Endodermal cell (in vitro differentiated cells): ENCODE measurements around the gene ANKZF1. TPM values are rescaled to one million over a fixed set of nuclear protein-coding genes. Genes with fewer than 3 reads are reported as not detected.

Source experiments
- DNase-seq: peaks from one replicate; pipeline ENCODE4 v3.0.0-alpha.2; 2017
- H3K27ac ChIP-seq: 2 replicates; pipeline ENCODE4 v1.5.1; 2013; ENCODE audit warnings: mild to moderate bottlenecking, low read depth, low read length, moderate library complexity
- H3K27me3 ChIP-seq: 2 replicates; pipeline ENCODE4 v1.6.1; 2013; ENCODE audit warnings: mild to moderate bottlenecking, low read length, moderate library complexity; ENCODE audit not compliant: insufficient read depth, control insufficient read depth, poor library complexity, severe bottlenecking
- H3K36me3 ChIP-seq: 2 replicates; pipeline ENCODE4 v1.7.0; 2013; ENCODE audit warnings: mild to moderate bottlenecking, low read length, moderate library complexity; ENCODE audit not compliant: control insufficient read depth, insufficient read depth
- H3K4me1 ChIP-seq: one replicate; pipeline ENCODE4 v1.7.0; 2013; ENCODE audit warnings: low read length; ENCODE audit not compliant: control insufficient read depth, insufficient read depth
- H3K4me3 ChIP-seq: 2 replicates; pipeline ENCODE4 v1.5.1; 2013; ENCODE audit warnings: mild to moderate bottlenecking, low read length, moderate library complexity
- H3K9ac ChIP-seq: 2 replicates; pipeline ENCODE4 v1.6.1; 2013; ENCODE audit warnings: mild to moderate bottlenecking, low read length, moderate library complexity; ENCODE audit not compliant: poor library complexity, severe bottlenecking; ENCODE audit errors: extremely low read depth
- H3K9me3 ChIP-seq: 2 replicates; pipeline ENCODE4 v1.6.1; 2013; ENCODE audit warnings: mild to moderate bottlenecking, low read length, moderate library complexity; ENCODE audit not compliant: control insufficient read depth
- H3K27ac Mint-ChIP-seq: 2 replicates; pipeline ENCODE4 v1.8.0; 2020; ENCODE audit warnings: mixed read lengths
- H3K27me3 Mint-ChIP-seq: 2 replicates; pipeline ENCODE4 v1.8.0; 2021; ENCODE audit warnings: mild to moderate bottlenecking, mixed read lengths; ENCODE audit not compliant: insufficient read depth
- H3K36me3 Mint-ChIP-seq: 2 replicates; pipeline ENCODE4 v1.8.0; 2020; ENCODE audit warnings: low read depth, mixed read lengths
- H3K4me1 Mint-ChIP-seq: 2 replicates; pipeline ENCODE4 v1.8.0; 2020; ENCODE audit warnings: mixed read lengths
- H3K4me3 Mint-ChIP-seq: 2 replicates; pipeline ENCODE4 v1.8.0; 2020; ENCODE audit warnings: mild to moderate bottlenecking, moderate library complexity, mixed read lengths
- H3K9me3 Mint-ChIP-seq: 2 replicates; pipeline ENCODE4 v1.8.0; 2020; ENCODE audit warnings: mild to moderate bottlenecking, mixed read lengths
- CTCF ChIP-seq: fragments of 200-600 bp; sonication (generic); conservative IDR thresholded peaks from 2 replicates; pipeline ENCODE4 v1.5.0; 2021; ENCODE audit warnings: antibody characterized with exemption, mild to moderate bottlenecking
- WGBS, 2 experiments: methylation state at CpG; one replicate each; pipeline versions ENCODE4 v1.1.5 to v1.1.7; 2013; ENCODE audit warnings: missing lambda C conversion rate in 2 of 2, mixed read lengths in 1 of 2; ENCODE audit not compliant: insufficient coverage in 1 of 2, insufficient read length in 1 of 2; 5-methylcytosine and 5-hydroxymethylcytosine counted together
- long read RNA-seq, 4 experiments: library from polyadenylated mRNA in 2 of 4; library from RNA in 1 of 4; library from capped mRNA in 1 of 4; stranded (forward) in 3 of 4; unstranded in 1 of 4; transcript quantifications; one replicate each; pipeline ENCODE4 v2.0.0, GENCODE V29; 2020 to 2021; ENCODE audit warnings: inconsistent platforms in 1 of 4
- polyA plus RNA-seq, 2 experiments: library from polyadenylated mRNA; stranded (reverse); fragments of 50-300 nt; gene quantifications; one replicate each; pipeline ENCODE4 v1.2.3, GENCODE V29; 2013
- total RNA-seq, 2 donors: library from RNA; stranded (reverse); fragmentation: NEBNext Ultra II Directional in 1 of 2; extraction: Animal tissue kit (Norgen Biotek cat#: 25700) in 1 of 2; gene quantifications; 2 replicates in 1 of 2; 3 replicates in 1 of 2; pipeline ENCODE4 v1.2.1, GENCODE V29; 2021

Gene ANKZF1
- total RNA-seq = 10 to 100 TPM; 50.9 to 56.3 TPM
- polyA plus RNA-seq (2013, experiment 1 of 2) = 54.8 TPM
- polyA plus RNA-seq (2013, experiment 2 of 2) = 44.5 TPM
- long read RNA-seq, experiment 1, partial matches to known transcripts = 3 of 4 reads
- long read RNA-seq, experiment 1, other reads (novel, unspliced or antisense) = 1 of 4 reads
- long read RNA-seq, experiment 2, transcript ANKZF1-201 (14 exons, 2,579 nt) = major isoform, 37 of 79 reads
- long read RNA-seq, experiment 2, partial matches to known transcripts = 8 of 79 reads
- long read RNA-seq, experiment 2, other reads (novel, unspliced or antisense) = 32 of 79 reads
- long read RNA-seq, experiment 3, transcript ANKZF1-211 (11 exons, 3,245 nt) = minor isoform, 6 of 224 reads
- long read RNA-seq, experiment 3, transcript ANKZF1-201 (14 exons, 2,579 nt) = major isoform, 114 of 224 reads
- long read RNA-seq, experiment 3, partial matches to known transcripts = 12 of 224 reads
- long read RNA-seq, experiment 3, other reads (novel, unspliced or antisense) = 90 of 224 reads
- long read RNA-seq, experiment 4, transcript ANKZF1-201 (14 exons, 2,579 nt) = major isoform, 19 of 30 reads
- long read RNA-seq, experiment 4, partial matches to known transcripts = 3 of 30 reads
- long read RNA-seq, experiment 4, other reads (novel, unspliced or antisense) = 7 of 30 reads

- no peak for TF ChIP-seq CTCF
- H3K4me1 Mint-ChIP-seq = peaks cover 9% of the 10 kb centered on the region
- peak within 1 kb of the TSS; percentile 98 for H3K27ac Mint-ChIP-seq
- H3K9me3 Mint-ChIP-seq = no peaks in the 10 kb centered on the region
- peaks cover 45% of the 10 kb centered on the region for H3K36me3 Mint-ChIP-seq
- 0% methylated on average over 45 to 80 of the region's 80 CpGs for WGBS, 2 experiments
- peaks cover 49% of the 10 kb centered on the region for H3K36me3 ChIP-seq
- no peaks in the 10 kb centered on the region for H3K27me3 ChIP-seq
- H3K4me3 Mint-ChIP-seq = peak within 1 kb of the TSS; percentile 97
- no peaks in the 10 kb centered on the region for H3K9me3 ChIP-seq
- peaks cover 2% of the 10 kb centered on the region for H3K4me1 ChIP-seq
- H3K27me3 Mint-ChIP-seq = no peaks in the 10 kb centered on the region
- peak within 1 kb of the TSS; percentile 87 for H3K27ac ChIP-seq
- peak within 1 kb of the TSS; percentile 84 for H3K9ac ChIP-seq
- peak within 1 kb of the TSS; percentile 98 for H3K4me3 ChIP-seq
- DNase-seq = peak; percentile 100
These were observed at the start of gene ANKZF1, which contains the start of gene ATG9A for GRCh38 chr2:219229305-219230058. TSS of gene ANKZF1 (plus strand) at chr2:219229806. CDS start at chr2:219230258, 452 bp downstream. TSS of gene ATG9A (minus strand) at chr2:219229636. CDS start at chr2:219228024, 1,612 bp downstream.

- H3K9ac ChIP-seq = no peak overlapping the region
- no peak overlapping the region for H3K27ac ChIP-seq
- H3K4me3 ChIP-seq = no peak overlapping the region
- no peaks in the 10 kb centered on the region for H3K27me3 ChIP-seq
- DNase-seq = no peak
- H3K4me3 Mint-ChIP-seq = no peak overlapping the region
- no peaks in the 10 kb centered on the region for H3K27me3 Mint-ChIP-seq
- 94 to 96% methylated on average over 4 to 5 of the region's 5 CpGs for WGBS, 2 experiments
- H3K9me3 Mint-ChIP-seq = no peaks in the 10 kb centered on the region
- H3K9me3 ChIP-seq = no peaks in the 10 kb centered on the region
- peaks cover 48% of the 10 kb centered on the region for H3K36me3 ChIP-seq
- no peak for TF ChIP-seq CTCF
- H3K4me1 Mint-ChIP-seq = peaks cover 13% of the 10 kb centered on the region
- peaks cover 32% of the 10 kb centered on the region for H3K36me3 Mint-ChIP-seq
- H3K4me1 ChIP-seq = no peaks in the 10 kb centered on the region
- no peak overlapping the region for H3K27ac Mint-ChIP-seq
These were observed 48.6 kb upstream of the ANKZF1 start for GRCh38 chr2:219180961-219181360.

GRCh38 chr2:219181531-219181930 is 48.1 kb upstream of the ANKZF1 start:
- H3K27me3 Mint-ChIP-seq = no peaks in the 10 kb centered on the region
- TF ChIP-seq CTCF = no peak
- WGBS, 2 experiments = 88 to 96% methylated on average over 6 of the region's 6 CpGs

More at GRCh38 chr2:219181531-219181930, 48.1 kb upstream of the ANKZF1 start:
- H3K36me3 ChIP-seq = peaks cover 48% of the 10 kb centered on the region
- H3K27me3 ChIP-seq = no peaks in the 10 kb centered on the region
- Mint-ChIP-seq H3K4me3 (no peak overlapping the region), H3K36me3 (peaks cover 32% of the 10 kb centered on the region), H3K27ac (no peak overlapping the region), H3K9me3 (no peaks in the 10 kb centered on the region), H3K4me1 (peaks cover 12% of the 10 kb centered on the region)
- no peak for DNase-seq
- H3K27ac ChIP-seq = no peak overlapping the region
- no peaks in the 10 kb centered on the region for H3K9me3 ChIP-seq
- H3K4me3 ChIP-seq = no peak overlapping the region
- H3K4me1 ChIP-seq = no peaks in the 10 kb centered on the region
- H3K9ac ChIP-seq = no peak overlapping the region
